Coronary artery (tissue), 2 donors: ENCODE results near the gene SPTLC1.
A peak's percentile ranks its signal among the peaks of the same experiment; 100 is the strongest.

Experiments
- DNase-seq: peaks from one replicate; pipeline ENCODE4 v3.0.0-alpha.2; 2017; ENCODE audit warnings: low spot score
- H3K27ac ChIP-seq, 2 donors: fragments of 200-600 bp; sonication (generic); one replicate each; pipeline ENCODE4 v1.5.1; 2016 to 2019
- H3K4me3 ChIP-seq: fragments of 200-600 bp; sonication (generic); 2 replicates; pipeline ENCODE4 v1.5.1; 2016; ENCODE audit warnings: mild to moderate bottlenecking, moderate library complexity
- CTCF ChIP-seq: fragments of 200-600 bp; sonication (generic); IDR thresholded peaks from one replicate; pipeline ENCODE4 v1.5.1; 2019; ENCODE audit warnings: antibody characterized with exemption

Gene SPTLC1

GRCh38 chr9:92047500-92047899 lies 67.7 kb downstream of the SPTLC1 start:
- Histone ChIP-seq H3K27ac (no peak overlapping the region), H3K4me3 (no peak overlapping the region)
- DNase-seq = no peak
- no peak for TF ChIP-seq CTCF

DNA sequence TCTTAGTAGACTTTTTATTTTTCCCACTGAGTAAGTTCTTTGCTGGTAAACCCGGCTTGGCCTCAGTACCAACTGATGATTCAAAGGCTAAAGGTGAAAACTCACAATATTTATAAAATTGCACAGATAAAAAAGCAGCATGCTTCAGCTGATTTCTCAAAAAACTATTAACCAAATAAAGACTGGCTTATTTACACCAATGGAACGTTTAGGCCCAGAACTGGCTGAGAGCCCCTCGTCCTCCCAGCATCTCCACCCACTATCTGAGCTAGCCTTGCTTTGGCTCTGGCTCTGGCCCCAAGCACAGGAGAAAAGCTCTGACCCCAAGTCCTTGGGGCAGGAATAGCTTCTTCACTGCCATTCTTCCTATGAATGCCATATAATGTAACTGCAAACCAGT lies 68.5 kb downstream of the SPTLC1 start:
- no peak for TF ChIP-seq CTCF
- no peak overlapping the region for H3K4me3 ChIP-seq
- no peak for DNase-seq
- H3K27ac ChIP-seq = no peak overlapping the region

DNA sequence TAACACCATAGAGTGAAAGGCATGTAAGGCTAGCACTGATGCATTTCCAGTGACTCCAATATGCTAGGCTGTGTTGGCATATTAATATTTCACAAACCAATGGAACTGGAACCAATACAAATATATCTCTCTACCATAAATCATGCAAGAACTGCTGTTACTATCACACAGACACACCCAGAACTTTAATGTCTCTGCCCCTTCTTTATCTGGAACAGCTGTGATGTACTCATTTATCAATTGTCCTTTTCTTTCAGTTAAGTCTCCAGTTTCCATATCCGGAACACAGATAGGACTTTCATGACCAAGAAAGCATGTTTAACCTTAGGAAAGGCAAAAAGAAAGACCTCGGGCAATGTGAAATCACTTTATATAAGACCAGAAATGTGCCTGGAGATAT lies 70.3 kb downstream of the SPTLC1 start:
- TF ChIP-seq CTCF = no peak
- no peak overlapping the region for H3K4me3 ChIP-seq
- no peak overlapping the region for H3K27ac ChIP-seq
- no peak for DNase-seq

DNA sequence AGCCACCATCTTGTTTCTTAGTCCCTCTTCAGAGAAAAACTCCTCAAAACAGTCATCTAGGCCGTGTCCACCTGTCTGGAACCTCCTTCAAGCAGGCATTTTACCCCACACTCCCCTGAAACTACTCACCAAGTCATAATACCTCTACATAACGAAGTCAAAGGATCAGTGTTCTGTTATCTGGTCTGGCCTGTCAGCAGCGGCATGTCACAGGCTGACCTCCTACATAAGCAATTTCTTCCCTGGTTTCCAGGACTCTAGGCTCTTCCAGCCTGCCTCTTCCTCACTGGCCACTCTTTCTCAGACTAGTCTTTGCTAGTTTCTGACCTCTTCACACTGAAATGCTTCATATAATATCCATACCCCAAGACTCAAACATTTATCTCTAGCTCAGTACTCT lies 72.2 kb downstream of the SPTLC1 start:
- no peak overlapping the region for H3K4me3 ChIP-seq
- TF ChIP-seq CTCF = no peak
- H3K27ac ChIP-seq = no peak overlapping the region
- no peak for DNase-seq

DNA sequence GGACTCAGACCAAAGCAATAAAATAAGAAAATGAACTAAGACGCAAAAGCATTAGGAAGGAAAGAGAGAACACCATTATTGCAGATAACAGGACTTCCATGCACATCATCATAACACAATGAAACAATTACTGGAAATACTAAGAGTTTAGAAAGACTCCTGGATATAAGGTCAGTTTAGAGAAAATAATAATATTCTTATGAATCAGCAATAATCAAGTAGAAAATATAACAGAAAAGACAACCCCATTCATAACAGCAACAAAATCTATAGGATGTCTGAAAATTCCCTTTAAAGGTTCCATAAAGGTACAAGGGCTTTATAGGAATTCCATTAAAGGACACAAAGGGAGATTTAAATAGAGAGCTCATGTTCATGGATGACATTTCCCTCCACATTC lies 73.0 kb downstream of the SPTLC1 start:
- TF ChIP-seq CTCF = no peak
- H3K27ac ChIP-seq = no peak overlapping the region
- DNase-seq = no peak
- no peak overlapping the region for H3K4me3 ChIP-seq

DNA sequence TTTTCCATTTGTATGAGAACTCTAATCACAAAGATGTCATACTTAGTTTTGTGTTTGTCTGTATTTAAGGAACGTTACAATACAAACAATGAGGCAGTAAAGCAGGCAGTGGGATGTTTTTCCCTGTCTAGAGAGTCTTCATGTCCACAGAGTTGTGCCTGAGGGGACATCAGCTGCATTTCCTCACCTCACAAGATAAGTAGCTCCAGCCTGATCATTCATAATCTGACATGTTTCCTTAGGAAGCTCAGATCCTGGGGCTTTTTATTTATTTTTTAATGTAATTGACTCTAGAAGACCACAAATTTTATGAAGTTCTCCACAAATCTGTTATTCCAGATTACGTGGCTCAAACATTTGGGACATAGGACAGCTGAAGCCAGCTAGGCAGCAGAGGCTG lies 78.5 kb downstream of the SPTLC1 start:
- no peak for DNase-seq
- Histone ChIP-seq H3K4me3 (no peak overlapping the region), H3K27ac (peak overlapping the region in 1 of 2 donors; percentile 7)
- TF ChIP-seq CTCF = no peak

GRCh38 chr9:92036411-92036746 lies 78.8 kb downstream of the SPTLC1 start:
- Histone ChIP-seq H3K27ac (peak overlapping the region in 1 of 2 donors; percentile 7), H3K4me3 (no peak overlapping the region)
- no peak for DNase-seq
- TF ChIP-seq CTCF = no peak
